Measurements from ENCODE around the gene NRGN. TPM values are rescaled to one million over a fixed set of nuclear protein-coding genes. Genes with fewer than 3 reads are reported as not detected.

NRGN gene
- polyA plus RNA-seq, 1 donor = 4.7 TPM

- DNase-seq (ENCODE audit: low read depth) = no peak
These were observed 48.8 kb downstream of the NRGN start for GRCh38 chr11:124788521-124788920.

GRCh38 chr11:124791626-124792341 lies 52.0 kb downstream of the NRGN start:
- no peak for DNase-seq (ENCODE audit: low read depth)

GRCh38 chr11:124793466-124794278 lies 53.9 kb downstream of the NRGN start:
- no peak for DNase-seq (ENCODE audit: low read depth)

GRCh38 chr11:124796312-124796711 lies 56.6 kb downstream of the NRGN start:
- no peak for DNase-seq (ENCODE audit: low read depth)

Other genes starting within 250 kb of the NRGN start
- gene OR8B12, start 196.3 kb upstream of the NRGN start, polyA plus RNA-seq (ENCODE audit: insufficient read length) = not detected
- gene OR8A1, start 169.9 kb upstream of the NRGN start, polyA plus RNA-seq (ENCODE audit: insufficient read length) = 0.25 TPM
- not detected for gene PANX3, start 128.5 kb upstream of the NRGN start, polyA plus RNA-seq (ENCODE audit: insufficient read length)
- 23.5 TPM for gene TBRG1, start 117.1 kb upstream of the NRGN start, polyA plus RNA-seq (ENCODE audit: insufficient read length)
- 7.4 TPM for gene SIAE, start 66.2 kb upstream of the NRGN start, polyA plus RNA-seq (ENCODE audit: insufficient read length)
- 3.3 TPM for gene SPA17, start 66.0 kb upstream of the NRGN start, polyA plus RNA-seq (ENCODE audit: insufficient read length)
- 1.1 TPM for gene VSIG2, start 12.3 kb downstream of the NRGN start, polyA plus RNA-seq (ENCODE audit: insufficient read length)
- gene ESAM, start 22.3 kb downstream of the NRGN start, polyA plus RNA-seq (ENCODE audit: insufficient read length) = 46.2 TPM
- gene MSANTD2, start 60.5 kb downstream of the NRGN start, polyA plus RNA-seq (ENCODE audit: insufficient read length) = 15.3 TPM
- gene ROBO3, start 125.5 kb downstream of the NRGN start, polyA plus RNA-seq (ENCODE audit: insufficient read length) = 34.2 TPM
- 23.0 TPM for gene ROBO4, start 157.9 kb downstream of the NRGN start, polyA plus RNA-seq (ENCODE audit: insufficient read length)
- 0.20 TPM for gene HEPN1, start 179.3 kb downstream of the NRGN start, polyA plus RNA-seq (ENCODE audit: insufficient read length)
- 0.06 TPM for gene HEPACAM, start 196.1 kb downstream of the NRGN start, polyA plus RNA-seq (ENCODE audit: insufficient read length)
- gene CCDC15, start 214.3 kb downstream of the NRGN start, polyA plus RNA-seq (ENCODE audit: insufficient read length) = 3.0 TPM